GM23338 (cell line): ENCODE measurements around the gene LAMTOR4. TPM values are rescaled to one million over a fixed set of nuclear protein-coding genes. Genes with fewer than 3 reads are reported as not detected.

ENCODE experiments used
- ATAC-seq: fragments of 200-7000 bp; cut with Tn5 transposase; 3 replicates; pipeline ENCODE4 v1.9.1; 2020
- DNase-seq: peaks from one replicate; pipeline ENCODE4 v3.0.0-alpha.2; 2015; ENCODE audit warnings: low spot score
- H2AFZ ChIP-seq: fragments of 200-600 bp; sonication (generic); 2 replicates; pipeline ENCODE4 v1.8.0; 2016; ENCODE audit warnings: antibody characterized with exemption, mild to moderate bottlenecking, moderate library complexity
- H3F3A ChIP-seq: fragments of 200-600 bp; sonication (generic); replicated peaks from 2 replicates; pipeline ENCODE4 v1.8.0; 2017; ENCODE audit warnings: antibody characterized with exemption, mixed run types, low read depth
- H3K27ac ChIP-seq: fragments of 200-600 bp; sonication (generic); 2 replicates; pipeline ENCODE4 v1.6.1; 2016; ENCODE audit warnings: low read depth
- H3K27me3 ChIP-seq: fragments of 200-600 bp; sonication (generic); 2 replicates; pipeline ENCODE4 v1.8.0; 2016; ENCODE audit warnings: mild to moderate bottlenecking, mixed run types, moderate library complexity; ENCODE audit not compliant: insufficient read depth
- H3K36me3 ChIP-seq: fragments of 200-600 bp; sonication (generic); 2 replicates; pipeline ENCODE4 v1.8.0; 2016; ENCODE audit warnings: mild to moderate bottlenecking; ENCODE audit not compliant: insufficient read depth
- H3K4me1 ChIP-seq: fragments of 200-600 bp; sonication (generic); 2 replicates; pipeline ENCODE4 v1.8.0; 2016; ENCODE audit warnings: mild to moderate bottlenecking, moderate library complexity; ENCODE audit not compliant: insufficient read depth
- H3K4me2 ChIP-seq: fragments of 200-600 bp; sonication (generic); 2 replicates; pipeline ENCODE4 v1.7.1; 2017; ENCODE audit warnings: mixed run types
- H3K4me3 ChIP-seq: fragments of 200-600 bp; sonication (generic); 2 replicates; pipeline ENCODE4 v1.6.1; 2016; ENCODE audit warnings: mixed run types
- H3K79me2 ChIP-seq: fragments of 200-600 bp; sonication (generic); replicated peaks from 2 replicates; pipeline ENCODE4 v1.8.0; 2017; ENCODE audit warnings: mild to moderate bottlenecking; ENCODE audit not compliant: insufficient read depth
- H3K9me2 ChIP-seq: fragments of 200-600 bp; sonication (generic); 2 replicates; pipeline ENCODE4 v1.8.0; 2017; ENCODE audit not compliant: insufficient read depth
- H4K20me1 ChIP-seq: fragments of 200-600 bp; sonication (generic); replicated peaks from 2 replicates; pipeline ENCODE4 v1.8.0; 2017; ENCODE audit warnings: mild to moderate bottlenecking; ENCODE audit not compliant: insufficient read depth
- H3K27ac Mint-ChIP-seq: 2 replicates; pipeline ENCODE4 v1.8.0; 2020; ENCODE audit warnings: inconsistent platforms, mild to moderate bottlenecking, moderate library complexity, mixed read lengths
- H3K27me3 Mint-ChIP-seq: 3 replicates; pipeline ENCODE4 v1.8.0; 2022; ENCODE audit warnings: low read depth, mild to moderate bottlenecking, moderate library complexity, mixed read lengths, inconsistent platforms; ENCODE audit not compliant: insufficient read depth, poor library complexity
- H3K36me3 Mint-ChIP-seq: 3 replicates; pipeline ENCODE4 v1.8.0; 2021; ENCODE audit warnings: low read depth, mild to moderate bottlenecking, inconsistent platforms, moderate library complexity, mixed read lengths
- H3K4me1 Mint-ChIP-seq: 3 replicates; pipeline ENCODE4 v1.8.0; 2020; ENCODE audit warnings: mild to moderate bottlenecking, inconsistent platforms, mixed read lengths
- H3K4me3 Mint-ChIP-seq: 3 replicates; pipeline ENCODE4 v1.8.0; 2021; ENCODE audit warnings: moderate library complexity, mild to moderate bottlenecking, inconsistent platforms, mixed read lengths
- H3K9me3 Mint-ChIP-seq: 3 replicates; pipeline ENCODE4 v1.8.0; 2020; ENCODE audit warnings: moderate library complexity, mild to moderate bottlenecking, inconsistent platforms, mixed read lengths
- CREB1 ChIP-seq: fragments of 250-450 bp; sonication (Bioruptor Pico); IDR thresholded peaks from 2 replicates; pipeline ENCODE4 v1.5.0; 2020; ENCODE audit warnings: low read depth, mild to moderate bottlenecking, moderate library complexity
- CTCF ChIP-seq, 2 experiments: fragments of 200-600 bp in 1 of 2; sonication (generic) in 1 of 2; conservative IDR thresholded peaks; 2 replicates each; pipeline versions ENCODE4 v1.5.1 to v1.6.1; 2016 to 2017; ENCODE audit warnings: antibody characterized with exemption in 2 of 2, low read depth in 2 of 2, mild to moderate bottlenecking in 2 of 2, moderate library complexity in 1 of 2
- ETS1 ChIP-seq: IDR thresholded peaks from 2 replicates; pipeline ENCODE4 v1.6.1; 2016; ENCODE audit warnings: antibody characterized with exemption
- EZH2 ChIP-seq: fragments of 200-600 bp; sonication (generic); IDR thresholded peaks from one replicate; pipeline ENCODE4 v1.8.0; 2017; ENCODE audit warnings: antibody characterized with exemption, mild to moderate bottlenecking, low read depth; ENCODE audit not compliant: unreplicated experiment
- EZH2phosphoT487 ChIP-seq: fragments of 200-600 bp; sonication (generic); IDR thresholded peaks from one replicate; pipeline ENCODE4 v1.8.1; 2018; ENCODE audit warnings: antibody characterized with exemption; ENCODE audit not compliant: unreplicated experiment
- NANOG ChIP-seq: IDR thresholded peaks from 2 replicates; pipeline ENCODE4 v1.6.1; 2016; ENCODE audit warnings: antibody characterized with exemption, borderline replicate concordance
- POLR2AphosphoS5 ChIP-seq: IDR thresholded peaks from 2 replicates; pipeline ENCODE4 v1.6.1; 2016; ENCODE audit warnings: antibody characterized with exemption, low read depth
- STAT1 ChIP-seq: IDR thresholded peaks from one replicate; pipeline ENCODE4 v1.6.1; 2016; ENCODE audit warnings: antibody characterized with exemption; ENCODE audit not compliant: unreplicated experiment
- ZNF114 ChIP-seq: fragments of 250-450 bp; sonication (Bioruptor Pico); IDR thresholded peaks from 2 replicates; pipeline ENCODE4 v1.5.0; 2020; ENCODE audit warnings: mild to moderate bottlenecking, moderate library complexity
- ZNF331 ChIP-seq: fragments of 250-450 bp; sonication (Bioruptor Pico); IDR thresholded peaks from 2 replicates; pipeline ENCODE4 v1.5.0; 2020; ENCODE audit warnings: low read depth, mild to moderate bottlenecking, moderate library complexity
- ZNF462 ChIP-seq: fragments of 250-450 bp; sonication (Bioruptor Pico); IDR thresholded peaks from 2 replicates; pipeline ENCODE4 v1.5.0; 2020; ENCODE audit warnings: mild to moderate bottlenecking, moderate library complexity
- polyA plus RNA-seq: library from polyadenylated mRNA; unstranded; fragments of >200 nt; fragmentation: Nextera tagmentation; extraction: Ambion mirVana; gene quantifications from 2 replicates; pipeline ENCODE4 v1.2.1, GENCODE V29; 2016
- total RNA-seq: library from RNA; depleted of rRNA; stranded (reverse); fragments of >200 nt; shearing (Covaris generic); gene quantifications from 2 replicates; pipeline ENCODE4 v1.2.3, GENCODE V29; 2014

Gene LAMTOR4
- total and polyA plus RNA-seq, 2 experiments from 2014 or later, result 145 to 333 TPM

- TF ChIP-seq ZNF462, result no peak
Observed at GRCh38 chr7:100154651-100155491, 6.2 kb downstream of the LAMTOR4 start (continued).

GRCh38 chr7:100155553-100156317 lies 7.0 kb downstream of the LAMTOR4 start:
- peaks cover 56% of the 10 kb centered on the region for H3K36me3 Mint-ChIP-seq
- ATAC-seq, result no peak
- Histone ChIP-seq H3F3A (peaks cover 39% of the 10 kb centered on the region), H3K9me2 (no peaks in the 10 kb centered on the region), H3K4me3 (no peak overlapping the region), H2AFZ (no peak overlapping the region), H3K36me3 (no peaks in the 10 kb centered on the region), H3K27me3 (no peaks in the 10 kb centered on the region), H3K79me2 (peaks cover 11% of the 10 kb centered on the region), H3K4me2 (no peak overlapping the region), H3K27ac (no peak overlapping the region), H3K4me1 (peaks cover 7% of the 10 kb centered on the region; the same call in 1 of the 2 replicates), H4K20me1 (peaks cover 14% of the 10 kb centered on the region)
- no peak overlapping the region; the same call in 2 of the 3 replicates for H3K4me3 Mint-ChIP-seq
- no peak overlapping the region for H3K27ac Mint-ChIP-seq
- H3K4me1 Mint-ChIP-seq, result peaks cover 30% of the 10 kb centered on the region
- H3K27me3 Mint-ChIP-seq, result peaks cover 25% of the 10 kb centered on the region
- DNase-seq, result no peak
- no peaks in the 10 kb centered on the region for H3K9me3 Mint-ChIP-seq
- no peak for TF ChIP-seq ZNF114 (CRISPR knock-in tag)
- no peak for TF ChIP-seq CREB1 (CRISPR knock-in tag)
- no peak for TF ChIP-seq ZNF331 (CRISPR knock-in tag)
- no peak for TF ChIP-seq POLR2AphosphoS5
- no peak for TF ChIP-seq STAT1
- no peak for TF ChIP-seq EZH2
- TF ChIP-seq EZH2phosphoT487, result no peak
- no peak for TF ChIP-seq ETS1
- no peak for TF ChIP-seq CTCF (conservative IDR thresholded peaks at IDR 0.05; ENCODE audit: low read depth in 2 of 2)
- TF ChIP-seq NANOG, result no peak
